ENCODE measurements around the gene HSBP1. TPM values are rescaled to one million over a fixed set of nuclear protein-coding genes. Genes with fewer than 3 reads are reported as not detected.

Gene HSBP1
- total and polyA plus RNA-seq, 2 of the 8 experiments (the other 6 are each of a cell fraction or from before 2014, with no cell fraction given): 78.4 to 219 TPM

DNA sequence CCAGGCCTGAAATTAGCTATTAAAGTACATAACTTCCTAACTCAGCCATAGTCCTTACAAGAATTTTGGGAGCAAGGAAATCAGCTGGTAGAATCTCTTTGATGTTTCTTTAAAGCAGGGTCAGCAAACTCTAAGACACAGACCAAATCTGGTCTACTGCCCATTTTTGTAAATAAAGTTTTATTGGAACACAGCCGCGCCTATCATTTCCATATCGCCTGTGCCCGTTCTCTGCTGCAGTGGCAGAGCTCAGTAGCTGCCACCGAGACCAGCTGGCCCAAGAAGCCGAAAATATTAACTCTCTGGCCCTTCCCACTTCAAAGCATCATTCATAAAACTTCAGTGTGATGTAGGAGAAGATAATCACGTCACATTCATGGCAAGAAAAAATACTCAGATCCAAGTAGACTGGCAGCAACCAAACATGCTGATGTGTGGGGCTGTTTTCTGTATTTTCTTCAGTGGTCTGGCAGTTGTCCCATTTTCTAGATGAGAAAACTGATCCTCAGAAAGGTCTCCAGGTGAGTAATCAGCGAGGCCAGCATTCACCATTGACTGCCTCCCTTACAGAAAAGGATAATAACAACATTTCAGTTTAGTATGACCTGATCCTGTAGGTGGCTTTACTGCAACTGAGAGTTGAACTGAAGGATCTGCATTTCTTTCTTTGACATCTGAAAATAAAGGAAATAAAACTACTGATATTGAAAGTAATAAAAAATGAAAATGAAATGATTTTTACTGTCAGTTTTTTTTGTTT, 18.0 kb upstream of the HSBP1 start:
- Histone ChIP-seq H4K91ac (replicated peaks; ENCODE audit: insufficient read length, low read length) (no peak overlapping the region), H3K27ac (ENCODE audit: low read depth, low read length) (no peak overlapping the region), H3K9me3 (ENCODE audit: insufficient read depth in 2 of 2, low read depth in 1 of 2, low read length in 1 of 2) (no peaks in the 10 kb centered on the region), H3K4me1 (replicated peaks in 1 of 4; ENCODE audit: control insufficient read depth in 3 of 4, insufficient read depth in 4 of 4, low read length in 3 of 4) (no peaks in the 10 kb centered on the region), H4K5ac (ENCODE audit: insufficient read length, low read depth, low read length) (no peak overlapping the region), H3K79me1 (ENCODE audit: low read depth, low read length) (no peaks in the 10 kb centered on the region), H2AK5ac (ENCODE audit: low read depth, low read length) (no peak overlapping the region), H4K20me1 (replicated peaks in 1 of 2; ENCODE audit: control insufficient read depth in 1 of 2, insufficient read depth in 2 of 2, low read length in 2 of 2) (no peaks in the 10 kb centered on the region), H2BK20ac (ENCODE audit: low read length) (no peak overlapping the region), H3K4ac (replicated peaks; ENCODE audit: insufficient read length, low read depth, low read length) (no peak overlapping the region), H3K79me2 (ENCODE audit: control insufficient read depth in 1 of 2, insufficient read depth in 2 of 2, low read length in 2 of 2) (no peaks in the 10 kb centered on the region), H2BK5ac (ENCODE audit: low read depth, low read length) (no peak overlapping the region), H3K9ac (replicated peaks in 1 of 4; ENCODE audit: extremely low read depth in 1 of 4, low read depth in 3 of 4, low read length in 3 of 4) (no peak overlapping the region), H3K23me2 (ENCODE audit: low read depth, low read length) (no peaks in the 10 kb centered on the region), H3K18ac (ENCODE audit: extremely low read depth, low read length) (no peak overlapping the region), H2BK15ac (ENCODE audit: low read length) (no peak overlapping the region), H2BK120ac (replicated peaks; ENCODE audit: low read depth, low read length) (no peak overlapping the region), H2BK12ac (ENCODE audit: low read depth, low read length) (no peak overlapping the region), H3K56ac (replicated peaks; ENCODE audit: insufficient read length, low read depth, low read length) (no peak overlapping the region), H3K23ac (ENCODE audit: insufficient read length) (no peak overlapping the region), H3K4me2 (ENCODE audit: insufficient read depth in 1 of 2, low read depth in 2 of 2, low read length in 2 of 2) (no peak overlapping the region), H4K8ac (ENCODE audit: extremely low read depth, insufficient read depth, low read length) (no peak overlapping the region), H3K27me3 (replicated peaks in 1 of 4; ENCODE audit: control insufficient read depth in 3 of 4, extremely low read depth in 1 of 4, insufficient read depth in 3 of 4, low read length in 3 of 4) (no peaks in the 10 kb centered on the region), H3K14ac (ENCODE audit: insufficient read length) (no peak overlapping the region), H3K4me3 (ENCODE audit: extremely low read depth in 1 of 4, insufficient read depth in 2 of 4, low read depth in 3 of 4, low read length in 4 of 4) (no peak overlapping the region), H3K36me3 (ENCODE audit: control insufficient read depth in 2 of 4, insufficient read depth in 4 of 4, low read length in 3 of 4) (no peaks in the 10 kb centered on the region), H2AFZ (ENCODE audit: low read length) (no peak overlapping the region)
- WGBS, 2 experiments (ENCODE audit: extremely low coverage in 1 of 2, insufficient coverage in 1 of 2, insufficient read length in 1 of 2, insufficient replicate concordance in 2 of 2, low coverage in 1 of 2, low lambda C conversion rate in 2 of 2, missing lambda C conversion rate in 1 of 2): 87% methylated on average over 8 of the region's 8 CpGs; no CpG with 5 or more reads in 1 of the 2 experiments
- DNase-seq (ENCODE audit: low read depth in 1 of 2, low spot score in 2 of 2) (no peak), FAIRE-seq (no peak)
- CTCF ChIA-PET (ENCODE audit: partially characterized antibody): interaction anchor here (1.7 kb wide), 1 partner anchor 16 kb away, joined by 4 read pairs; no protein-coding TSS in a partner anchor
- POLR2A ChIA-PET (ENCODE audit: partially characterized antibody): interaction anchor here (0.6 kb wide), 1 partner anchor 154 kb away, joined by 3 read pairs; no protein-coding TSS in a partner anchor

Measured in H1 (cell line).